Left ventricle myocardium superior (tissue), 1 donor: Measurements from ENCODE around the gene MPP7. TPM values are rescaled to one million over a fixed set of nuclear protein-coding genes. Genes with fewer than 3 reads are reported as not detected.
"Not testable (repeated sequence)": the region's sequence is repeated elsewhere in the genome, so short reads cannot be mapped to it uniquely, and the experiment has no call there.

Experiments
- ATAC-seq: fragments of 200-7000 bp; cut with Tn5 transposase; one replicate; pipeline ENCODE4 v1.9.1; 2020; ENCODE audit warnings: mild to moderate bottlenecking, moderate library complexity
- DNase-seq: peaks from one replicate; pipeline ENCODE4 v3.0.0-alpha.2; 2020
- intact Hi-C: fragments of 100-400 bp; cut with micrococcal nuclease; formaldehyde crosslinking; loops from one replicate; pipeline ENCODE4 v1.11.0; 2022
- long read RNA-seq: library from polyadenylated mRNA; unstranded; transcript quantifications from one replicate; pipeline ENCODE4 v2.0.0, GENCODE V29; 2021
- total RNA-seq: library from RNA; stranded (reverse); fragmentation: NEBNext Ultra II Directional; extraction: Animal tissue kit (Norgen Biotek cat#: 25700); gene quantifications from one replicate; pipeline ENCODE4 v1.2.1, GENCODE V29; 2021
- donor health status: DM: no; HTN: yes; CAD: no; lungs with severe emphysema.

MPP7 gene
- total RNA-seq = 15.3 TPM
- long read RNA-seq, partial matches to known transcripts = 1 of 20 reads
- long read RNA-seq, other reads (novel, unspliced or antisense) = 19 of 20 reads

DNA sequence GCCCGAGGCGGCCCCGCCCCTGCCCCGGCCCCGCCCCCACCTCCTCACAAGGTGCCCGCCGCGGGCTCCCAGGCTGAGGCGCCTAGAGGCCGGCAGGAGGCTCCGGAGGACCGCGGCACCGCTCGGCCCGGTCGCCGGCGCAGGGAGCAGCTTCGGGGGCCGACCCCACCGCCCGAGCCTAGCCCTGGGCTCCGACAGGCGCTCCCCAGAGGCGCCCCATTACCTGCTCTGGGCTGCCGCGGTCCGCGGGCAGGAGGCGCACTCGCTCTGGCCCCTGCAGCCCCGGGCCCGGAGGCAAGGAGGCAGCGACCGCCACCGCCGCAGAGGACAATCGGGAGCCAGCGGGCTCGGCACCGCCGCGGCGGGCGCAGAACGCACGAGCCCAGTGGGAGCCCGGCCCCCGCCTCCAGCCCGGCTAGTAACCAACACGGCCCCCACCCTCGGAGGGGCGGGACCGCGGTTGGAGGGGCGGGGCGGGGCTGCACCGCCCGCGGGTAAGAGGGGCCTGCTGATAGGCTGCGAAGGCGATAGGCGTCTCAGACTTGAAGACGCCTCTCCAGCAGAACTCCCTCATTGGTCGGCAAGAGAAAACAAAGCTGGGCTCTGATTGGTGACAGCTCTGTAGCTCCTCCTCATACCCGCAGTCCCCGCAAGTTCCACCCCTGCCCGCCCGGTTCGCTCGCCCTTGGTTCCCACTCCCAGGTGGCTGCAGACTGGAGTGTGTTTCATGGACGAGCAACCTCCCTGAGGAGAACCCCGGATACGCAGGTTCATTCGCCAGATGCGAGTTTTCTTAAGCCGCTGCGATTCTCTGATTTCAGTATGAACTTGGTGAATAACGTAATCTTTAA, at the start of gene MPP7:
TSS of gene MPP7 (minus strand) at position 427 of the 851 bp plus-strand sequence. CDS start 64,460 bp downstream, outside the sequence.
- intact Hi-C loops = loop anchor here (5.0 kb wide), 1 partner anchor 79 kb away; no protein-coding TSS in a partner anchor
- ATAC-seq (peak; percentile 98), DNase-seq (peak; percentile 96)

DNA sequence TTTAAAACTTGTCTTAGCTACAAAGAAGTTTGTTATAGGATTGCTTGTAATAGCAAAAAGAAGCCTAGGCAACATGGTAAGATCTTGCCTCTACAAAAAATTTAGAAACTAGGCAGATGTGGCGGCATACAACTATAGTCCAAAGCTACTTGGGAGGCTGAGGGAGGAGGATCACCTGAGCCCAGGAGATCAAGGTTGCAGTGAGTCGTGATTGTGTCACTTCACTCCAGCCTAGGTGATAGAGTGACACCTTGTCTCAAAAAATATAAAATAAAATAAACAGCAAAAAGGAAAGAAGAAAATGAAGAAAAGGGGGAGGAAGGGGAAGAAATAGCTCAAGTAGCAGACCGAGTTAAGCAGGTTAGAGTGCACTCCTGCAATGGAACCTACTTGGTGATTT, 47.0 kb upstream of the MPP7 start:
- DNase-seq (no peak), ATAC-seq (no peak)
- intact Hi-C loops = no loop called here

- ATAC-seq = no peak
These were observed 41.4 kb upstream of the MPP7 start for GRCh38 chr10:28343987-28344895.

DNA sequence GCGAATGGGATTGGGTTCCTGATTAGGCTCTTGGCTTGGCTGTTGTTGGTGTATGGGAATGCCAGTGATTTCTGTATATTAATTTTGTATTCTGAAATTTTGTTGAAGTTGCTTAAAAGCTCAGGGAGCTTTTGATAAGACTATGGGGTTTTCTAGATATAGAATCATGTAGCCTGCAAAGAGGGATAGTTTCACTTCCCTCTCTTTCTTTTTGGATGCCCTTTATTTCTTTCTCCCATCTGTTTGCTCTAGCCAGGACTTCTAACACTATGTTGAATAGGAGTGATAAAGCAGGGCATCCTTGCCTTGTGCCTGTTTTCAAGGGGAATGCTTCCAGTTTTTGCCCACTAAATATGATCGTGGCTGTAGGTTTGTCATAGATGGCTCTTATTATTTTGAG, 40.4 kb upstream of the MPP7 start:
- no peak for ATAC-seq
- no peak for DNase-seq
- intact Hi-C loops = no loop called here

More at GRCh38 chr10:28343987-28344895, 41.4 kb upstream of the MPP7 start:
- no peak for DNase-seq
- intact Hi-C loops = no loop called here

DNA sequence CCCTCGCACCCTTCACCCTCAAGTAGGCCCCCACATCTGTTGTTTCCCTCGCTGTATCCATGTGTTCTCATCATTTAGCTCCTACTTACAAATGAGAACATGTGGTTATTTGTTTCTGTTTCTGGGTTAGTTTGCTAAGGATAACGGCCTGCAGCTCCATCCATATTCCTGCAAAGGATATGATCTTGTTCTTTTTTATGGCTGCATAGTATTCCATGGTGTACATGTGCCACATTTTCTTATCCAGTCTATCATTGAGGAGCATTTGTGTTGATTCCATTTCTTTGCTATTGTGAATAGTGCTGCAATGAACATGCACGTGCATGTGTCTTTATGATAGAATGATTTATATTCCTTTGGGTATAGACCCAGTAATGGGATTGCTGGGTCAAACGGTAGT, 38.8 kb upstream of the MPP7 start:
- DNase-seq, intact Hi-C loops, ATAC-seq: not testable (repeated sequence)

DNA sequence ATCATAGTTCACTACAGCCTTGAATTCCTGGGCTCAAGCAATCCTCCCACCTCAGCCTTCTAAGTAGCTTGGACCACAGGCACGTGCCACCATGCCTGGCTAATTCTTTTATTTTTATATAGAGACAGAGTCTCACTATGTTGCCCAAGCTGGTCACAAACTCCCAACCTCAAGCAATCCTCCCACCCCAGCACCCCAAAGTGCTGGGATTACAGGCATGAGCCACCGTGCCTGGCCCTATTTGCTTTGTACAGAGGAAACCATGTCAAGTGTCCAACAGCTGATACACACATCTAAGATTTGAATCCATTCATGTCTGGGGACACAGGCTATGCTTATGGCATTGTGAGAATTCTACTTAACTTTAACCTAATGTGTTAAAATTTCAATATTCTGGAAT, 29.9 kb upstream of the MPP7 start:
- DNase-seq = no peak
- intact Hi-C loops = no loop called here
- no peak for ATAC-seq

DNA sequence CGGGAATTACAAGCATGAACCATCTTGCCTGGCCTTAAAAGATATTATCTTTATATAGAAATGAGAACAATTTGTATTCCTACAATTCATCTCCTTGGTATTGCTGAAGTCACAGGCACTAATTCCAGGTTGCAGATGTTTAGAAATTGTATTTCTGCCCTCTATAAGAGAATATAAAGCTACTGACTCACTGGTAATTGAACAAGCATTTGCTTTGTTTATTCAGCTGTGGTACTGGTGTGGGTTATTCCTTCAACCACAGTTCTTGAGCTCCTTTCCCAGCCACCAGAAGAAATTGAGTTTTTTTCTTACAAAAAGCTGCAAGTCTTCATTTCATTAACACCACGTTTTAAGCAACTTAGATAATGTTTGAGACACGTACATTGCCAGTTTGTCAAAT, 29.0 kb upstream of the MPP7 start:
- DNase-seq (no peak), ATAC-seq (no peak)
- intact Hi-C loops = no loop called here

- ATAC-seq (no peak), DNase-seq (no peak)
- intact Hi-C loops = no loop called here
These were observed 28.2 kb upstream of the MPP7 start for GRCh38 chr10:28331066-28331465.

DNA sequence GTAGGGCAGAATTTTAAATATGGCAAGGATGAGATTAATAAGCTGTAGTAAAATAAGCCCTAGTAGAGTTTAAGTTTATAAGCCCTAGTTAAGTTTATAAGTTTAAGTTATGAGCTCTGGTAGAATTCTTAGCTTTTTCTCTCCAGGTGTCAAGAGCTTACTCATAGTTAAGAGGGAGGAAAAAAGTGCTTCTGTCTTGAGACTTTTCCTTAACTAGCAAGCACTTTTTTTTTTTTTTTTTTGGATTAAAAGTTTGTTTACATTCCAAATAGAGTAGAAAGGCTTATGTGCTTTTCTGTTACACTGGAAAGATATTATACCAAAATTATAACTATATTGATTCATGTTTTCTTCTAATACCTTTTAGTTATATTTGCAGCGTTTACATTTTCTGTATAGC, 25.5 kb upstream of the MPP7 start:
- intact Hi-C loops = no loop called here
- ATAC-seq (no peak), DNase-seq (no peak)

GRCh38 chr10:28327491-28327880, 24.6 kb upstream of the MPP7 start:
- intact Hi-C loops = no loop called here
- DNase-seq = no peak
- ATAC-seq = peak; percentile 41

DNA sequence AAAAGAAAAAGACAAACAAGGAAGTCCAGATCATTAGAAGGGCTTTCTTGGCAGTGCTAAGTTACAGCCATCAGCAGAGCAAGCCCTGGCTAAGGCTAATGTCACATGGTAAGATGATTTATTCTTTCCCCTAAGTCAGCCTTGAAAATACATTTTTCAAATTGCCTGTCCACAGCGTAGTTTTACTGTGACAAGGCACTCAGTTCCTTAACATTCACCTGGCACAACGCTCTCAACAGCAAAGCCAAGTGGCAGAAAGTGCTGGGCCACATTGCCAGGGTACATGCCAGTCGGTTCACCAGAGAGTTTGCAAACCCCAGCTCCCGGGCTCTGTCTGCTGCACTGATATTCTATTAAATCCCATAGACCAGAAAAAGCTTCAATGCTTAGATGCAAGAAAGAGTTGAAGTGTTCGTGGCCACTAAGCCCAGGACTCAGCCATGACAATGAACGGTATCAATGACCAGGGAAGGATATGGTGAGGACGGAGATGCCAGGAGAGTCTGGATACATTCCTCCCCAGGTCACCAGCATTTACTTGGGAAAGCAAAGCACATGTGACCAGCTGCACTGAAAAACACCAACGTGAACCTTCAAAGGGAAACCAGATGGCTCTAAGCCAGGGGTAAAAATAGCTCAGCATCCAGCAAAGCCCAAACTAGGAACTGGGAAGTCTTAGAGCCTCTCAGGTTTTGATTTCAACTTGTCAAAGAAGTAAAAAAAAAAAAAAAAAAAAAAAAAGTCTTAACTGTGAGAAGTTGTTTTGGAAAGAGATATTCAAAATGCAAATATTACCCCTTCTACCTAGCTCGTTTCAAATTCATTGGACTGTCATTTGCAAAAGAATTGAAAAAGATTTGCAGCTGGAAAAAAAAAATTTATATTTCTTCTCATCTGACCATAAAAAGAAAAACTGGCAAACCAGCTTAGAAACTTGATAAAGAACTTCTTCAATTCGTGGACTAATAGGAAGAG, 23.9 kb upstream of the MPP7 start:
- peak; percentile 38 for DNase-seq
- intact Hi-C loops = no loop called here

GRCh38 chr10:28320799-28321198, 17.9 kb upstream of the MPP7 start:
- intact Hi-C loops = no loop called here
- ATAC-seq = no peak
- DNase-seq = no peak

More for the DNA sequence above, 23.9 kb upstream of the MPP7 start:
- ATAC-seq = peak; percentile 91

DNA sequence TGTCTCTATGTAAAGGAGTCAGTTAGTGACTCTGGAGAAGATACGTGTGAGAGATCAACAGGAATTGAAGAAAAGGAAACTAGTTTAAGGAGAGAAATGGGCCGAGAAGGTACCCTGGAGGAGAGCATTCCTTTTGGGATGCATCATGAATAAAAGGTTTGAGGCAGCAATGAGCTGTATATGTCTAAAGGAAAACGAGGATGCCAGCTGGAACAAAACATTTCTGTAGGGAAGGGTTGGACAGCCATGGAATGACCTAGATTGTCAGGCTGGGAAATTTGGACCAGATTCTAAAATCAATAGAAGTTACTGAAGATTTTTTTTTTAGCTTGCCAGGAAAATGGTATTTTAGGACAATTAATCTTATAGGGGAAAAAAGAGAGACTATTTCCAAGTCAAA, 17.2 kb upstream of the MPP7 start:
- ATAC-seq (no peak), DNase-seq (no peak)
- intact Hi-C loops = no loop called here

DNA sequence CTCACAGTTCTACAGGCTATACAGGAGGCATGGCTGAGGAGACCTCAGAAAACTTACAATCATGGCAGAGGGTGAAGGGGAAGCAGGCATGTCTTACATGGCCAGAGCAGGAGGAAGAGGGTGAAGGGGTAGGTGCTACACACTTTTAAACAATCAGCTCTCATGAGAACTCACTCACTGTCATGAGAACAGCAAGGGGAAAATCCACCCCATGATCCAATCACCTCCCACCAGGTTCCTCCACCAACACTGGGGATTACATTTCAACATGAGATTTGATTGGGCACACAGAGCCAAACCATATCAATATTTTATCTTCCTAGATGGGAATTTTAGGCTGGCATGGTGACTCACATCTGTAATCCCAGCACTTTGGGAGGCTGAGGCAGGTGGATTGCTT, 16.2 kb upstream of the MPP7 start:
- ATAC-seq, intact Hi-C loops, DNase-seq: not testable (repeated sequence)

- ATAC-seq (no peak), DNase-seq (no peak)
- intact Hi-C loops = no loop called here
These were observed 15.8 kb upstream of the MPP7 start for GRCh38 chr10:28318626-28319025.

DNA sequence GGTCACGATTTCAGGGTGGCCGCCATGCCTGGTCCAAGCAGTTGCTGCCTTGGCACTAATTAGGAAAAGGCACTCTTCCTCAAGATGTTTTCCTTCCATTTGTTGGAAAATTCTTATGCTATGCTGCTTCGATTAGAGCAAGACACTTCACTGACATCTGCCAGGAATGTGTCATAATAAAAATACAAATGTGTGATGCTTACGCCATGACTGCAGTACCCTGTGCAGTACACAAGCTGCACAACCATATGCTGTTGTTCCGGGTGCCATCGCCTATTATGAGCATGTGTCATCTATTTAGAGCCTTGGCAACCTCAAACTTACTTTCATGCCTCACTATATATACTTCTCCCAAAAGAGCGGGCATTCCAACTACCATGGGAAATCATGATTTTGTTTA, 14.9 kb upstream of the MPP7 start:
- no peak for DNase-seq
- intact Hi-C loops = no loop called here
- no peak for ATAC-seq

DNA sequence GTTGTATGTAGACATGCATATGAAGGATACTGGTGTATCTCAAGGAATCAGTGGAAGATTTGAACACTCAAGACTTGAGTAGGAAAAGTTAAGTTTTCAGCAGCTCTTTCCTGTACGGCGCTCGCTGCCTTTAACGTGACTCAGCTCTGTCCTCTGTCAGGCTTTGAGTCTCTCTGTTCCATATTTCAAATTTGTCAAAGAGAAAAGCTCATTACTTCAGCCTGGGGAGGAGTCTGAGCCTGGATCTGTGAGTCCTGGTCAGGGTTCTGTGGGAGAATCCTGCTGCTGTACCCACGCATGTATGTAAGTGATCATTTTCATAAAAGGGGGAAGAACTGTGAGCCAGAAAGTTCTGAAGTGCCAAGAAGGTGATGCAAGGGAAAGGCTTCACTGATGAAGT, 13.8 kb upstream of the MPP7 start:
- ATAC-seq (no peak), DNase-seq (no peak)
- intact Hi-C loops = no loop called here

- no peak for DNase-seq
- intact Hi-C loops = no loop called here
- no peak for ATAC-seq
These were observed 12.3 kb upstream of the MPP7 start for GRCh38 chr10:28315140-28315539.

GRCh38 chr10:28314211-28314610, 11.3 kb upstream of the MPP7 start:
- intact Hi-C loops = no loop called here
- ATAC-seq (no peak), DNase-seq (no peak)
